Smooth muscle cell (in vitro differentiated cells): ENCODE measurements around the gene ST6GALNAC3. TPM values are rescaled to one million over a fixed set of nuclear protein-coding genes. Genes with fewer than 3 reads are reported as not detected.

Source experiments
- DNase-seq: peaks from one replicate; lab custom pipeline; 2025; ENCODE audit not compliant: unreplicated experiment; lab: John Stamatoyannopoulos, UW
- H2AFZ ChIP-seq: fragments of 200-600 bp; sonication (generic); 2 replicates; pipeline ENCODE4 v1.6.0; 2016; ENCODE audit warnings: antibody characterized with exemption, low read depth, mild to moderate bottlenecking
- H3F3A ChIP-seq: fragments of 200-600 bp; sonication (generic); 2 replicates; pipeline ENCODE4 v1.6.0; 2017; ENCODE audit warnings: antibody characterized with exemption, low read depth
- H3K27ac ChIP-seq: fragments of 200-600 bp; sonication (generic); 2 replicates; pipeline ENCODE4 v1.5.1; 2016; ENCODE audit warnings: low read depth, mild to moderate bottlenecking
- H3K27me3 ChIP-seq: fragments of 200-600 bp; sonication (generic); 2 replicates; pipeline ENCODE4 v1.6.1; 2016; ENCODE audit warnings: low read depth, mild to moderate bottlenecking
- H3K36me3 ChIP-seq: fragments of 200-600 bp; sonication (generic); 2 replicates; pipeline ENCODE4 v1.5.1; 2016; ENCODE audit warnings: low read depth
- H3K4me1 ChIP-seq: fragments of 200-600 bp; sonication (generic); 2 replicates; pipeline ENCODE4 v1.5.1; 2016; ENCODE audit warnings: low read depth
- H3K4me2 ChIP-seq: fragments of 200-600 bp; sonication (generic); 2 replicates; pipeline ENCODE4 v1.6.0; 2016; ENCODE audit warnings: mild to moderate bottlenecking
- H3K4me3 ChIP-seq: fragments of 200-600 bp; sonication (generic); 2 replicates; pipeline ENCODE4 v1.5.1; 2016; ENCODE audit warnings: mild to moderate bottlenecking
- H3K79me2 ChIP-seq: fragments of 200-600 bp; sonication (generic); 2 replicates; pipeline ENCODE4 v1.6.0; 2016; ENCODE audit warnings: low read depth, mild to moderate bottlenecking
- H3K9ac ChIP-seq: fragments of 200-600 bp; sonication (generic); 2 replicates; pipeline ENCODE4 v1.6.0; 2016; ENCODE audit warnings: low read depth
- H3K9me3 ChIP-seq: fragments of 200-600 bp; sonication (generic); replicated peaks from 2 replicates; pipeline ENCODE4 v1.5.1; 2016; ENCODE audit warnings: low read depth
- H4K20me1 ChIP-seq: fragments of 200-600 bp; sonication (generic); 2 replicates; pipeline ENCODE4 v1.6.0; 2016; ENCODE audit warnings: low read depth
- CTCF ChIP-seq: fragments of 200-600 bp; sonication (generic); IDR thresholded peaks from 2 replicates; pipeline ENCODE4 v1.5.1; 2017; ENCODE audit warnings: borderline replicate concordance, mild to moderate bottlenecking, antibody characterized with exemption; ENCODE audit not compliant: insufficient read depth, poor library complexity, severe bottlenecking
- WGBS: methylation state at CpG from one replicate; pipeline ENCODE4 v1.1.7; 2016; ENCODE audit warnings: low lambda C conversion rate; 5-methylcytosine and 5-hydroxymethylcytosine counted together
- polyA plus RNA-seq: library from polyadenylated mRNA; unstranded; fragments of >200 nt; fragmentation: Nextera tagmentation; extraction: Ambion mirVana; gene quantifications from 2 replicates; pipeline ENCODE4 v1.2.1, GENCODE V29; 2016
- total RNA-seq: library from RNA; depleted of rRNA; stranded (reverse); fragments of >200 nt; gene quantifications from 2 replicates; pipeline ENCODE4 v1.2.3, GENCODE V29; 2014

The ST6GALNAC3 gene
- total and polyA plus RNA-seq, 2 experiments from 2014 or later = 9.3 to 13.4 TPM

- DNase-seq = no peak
- H3K4me1 ChIP-seq = no peaks in the 10 kb centered on the region
- no peaks in the 10 kb centered on the region for H3K36me3 ChIP-seq
- no peak overlapping the region for H2AFZ ChIP-seq
- no peaks in the 10 kb centered on the region for H4K20me1 ChIP-seq
- no peaks in the 10 kb centered on the region for H3K9me3 ChIP-seq
- peak; percentile 94 for TF ChIP-seq CTCF
- H3K27me3 ChIP-seq = no peaks in the 10 kb centered on the region
- no peak overlapping the region for H3K4me2 ChIP-seq
- H3K27ac ChIP-seq = no peak overlapping the region
- H3K4me3 ChIP-seq = no peak overlapping the region
- H3F3A ChIP-seq = no peaks in the 10 kb centered on the region
- 23% methylated on average over 3 of the region's 3 CpGs for WGBS
- no peak overlapping the region for H3K9ac ChIP-seq
- no peaks in the 10 kb centered on the region for H3K79me2 ChIP-seq
These were observed 256.6 kb downstream of the ST6GALNAC3 start for GRCh38 chr1:76330991-76331603.

GRCh38 chr1:76335882-76336281 lies 261.3 kb downstream of the ST6GALNAC3 start:
- no peak for DNase-seq
- H3F3A ChIP-seq = no peaks in the 10 kb centered on the region
- no peak overlapping the region for H3K4me3 ChIP-seq
- H3K4me1 ChIP-seq = no peaks in the 10 kb centered on the region
- H3K9me3 ChIP-seq = no peaks in the 10 kb centered on the region
- no peak overlapping the region for H3K27ac ChIP-seq
- H3K36me3 ChIP-seq = no peaks in the 10 kb centered on the region
- no peak for TF ChIP-seq CTCF
- no peak overlapping the region for H3K4me2 ChIP-seq
- H3K79me2 ChIP-seq = no peaks in the 10 kb centered on the region
- H2AFZ ChIP-seq = no peak overlapping the region
- H3K9ac ChIP-seq = no peak overlapping the region
- H3K27me3 ChIP-seq = no peaks in the 10 kb centered on the region
- no peaks in the 10 kb centered on the region for H4K20me1 ChIP-seq

- no peak for TF ChIP-seq CTCF
- Histone ChIP-seq H2AFZ (no peak overlapping the region), H3K27ac (no peak overlapping the region), H4K20me1 (no peaks in the 10 kb centered on the region), H3K79me2 (no peaks in the 10 kb centered on the region), H3K9me3 (no peaks in the 10 kb centered on the region), H3K4me1 (no peaks in the 10 kb centered on the region), H3K4me2 (no peak overlapping the region), H3K4me3 (no peak overlapping the region), H3K36me3 (no peaks in the 10 kb centered on the region), H3F3A (no peaks in the 10 kb centered on the region), H3K27me3 (no peaks in the 10 kb centered on the region), H3K9ac (no peak overlapping the region)
- DNase-seq = no peak
- WGBS = 78% methylated on average over 8 of the region's 8 CpGs
These were observed 262.4 kb downstream of the ST6GALNAC3 start for GRCh38 chr1:76336931-76337371.

- Histone ChIP-seq H3K27ac (no peak overlapping the region), H3K27me3 (no peaks in the 10 kb centered on the region), H3K4me2 (no peak overlapping the region), H3K4me1 (no peaks in the 10 kb centered on the region), H2AFZ (no peak overlapping the region), H3K36me3 (no peaks in the 10 kb centered on the region), H4K20me1 (no peaks in the 10 kb centered on the region), H3F3A (no peaks in the 10 kb centered on the region), H3K9ac (no peak overlapping the region), H3K9me3 (no peaks in the 10 kb centered on the region), H3K79me2 (no peaks in the 10 kb centered on the region), H3K4me3 (no peak overlapping the region)
- TF ChIP-seq CTCF = no peak
- WGBS = 94% methylated on average over 7 of the region's 7 CpGs
- no peak for DNase-seq
These were observed 263.1 kb downstream of the ST6GALNAC3 start for GRCh38 chr1:76337542-76338219.
